NCI-H146 treated with DMSO at 0.1 percent for 48 hours (cell line): ENCODE measurements around the gene KIFBP.
"Not testable (repeated sequence)": the region's sequence is repeated elsewhere in the genome, so short reads cannot be mapped to it uniquely, and the experiment has no call there.

Experiments
- DNase-seq: peaks from one replicate; lab custom pipeline; 2025; ENCODE audit not compliant: unreplicated experiment; lab: John Stamatoyannopoulos, UW

The KIFBP gene

DNA sequence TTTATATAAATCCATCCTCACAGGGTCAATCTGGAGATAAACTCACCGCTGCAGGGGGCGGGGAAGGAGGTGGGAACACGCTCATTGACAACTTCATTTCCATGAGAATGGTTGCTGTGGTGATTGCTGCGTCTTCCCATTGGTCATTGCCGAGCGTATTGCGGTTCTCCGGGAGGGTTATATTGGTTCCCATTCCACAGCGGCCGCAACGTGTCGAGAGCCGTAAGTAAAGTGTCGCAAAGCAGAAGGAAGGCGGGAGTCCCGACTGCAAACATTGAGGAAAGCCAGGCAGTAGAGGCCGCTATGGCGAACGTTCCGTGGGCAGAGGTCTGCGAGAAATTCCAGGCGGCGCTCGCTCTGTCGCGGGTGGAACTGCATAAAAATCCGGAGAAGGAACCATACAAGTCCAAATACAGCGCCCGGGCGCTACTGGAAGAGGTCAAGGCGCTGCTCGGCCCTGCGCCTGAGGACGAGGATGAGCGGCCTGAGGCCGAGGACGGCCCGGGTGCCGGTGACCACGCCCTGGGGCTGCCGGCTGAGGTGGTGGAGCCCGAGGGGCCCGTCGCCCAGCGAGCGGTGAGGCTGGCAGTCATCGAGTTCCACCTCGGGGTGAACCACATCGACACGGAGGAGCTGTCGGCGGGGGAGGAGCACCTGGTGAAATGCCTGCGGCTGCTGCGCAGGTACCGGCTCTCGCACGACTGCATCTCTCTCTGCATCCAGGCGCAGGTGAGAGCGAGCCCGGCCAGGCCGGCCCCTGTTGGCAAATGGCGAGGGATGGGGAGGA is at the start of gene KIFBP:
Gene KIFBP, plus strand, starts transcription at position 274 of the 787 bp plus-strand sequence. Its CDS starts 30 bp downstream, at position 304.
- peak; percentile 97 for DNase-seq

- DNase-seq: no peak
Observed at GRCh38 chr10:68938884-68939283, 49.7 kb upstream of the KIFBP start.

DNA sequence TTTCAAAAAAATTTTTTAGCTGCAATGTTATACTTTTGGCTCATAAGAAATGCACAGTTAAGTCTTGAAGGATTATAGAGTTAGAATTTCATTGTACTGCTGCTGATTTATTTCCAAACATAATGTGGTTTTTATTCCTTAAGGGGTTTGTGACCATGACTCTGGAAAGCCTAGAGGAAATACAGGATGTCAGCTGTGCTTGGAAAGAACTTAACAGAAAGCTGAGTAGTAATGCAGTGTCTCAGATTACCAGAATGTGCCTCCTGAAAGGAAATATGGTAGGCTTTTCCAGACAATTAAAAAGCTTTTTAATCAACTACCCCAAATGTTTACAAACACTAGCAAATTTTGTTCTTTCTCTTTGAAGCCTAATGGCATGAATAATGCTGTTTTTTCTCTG is 47.7 kb upstream of the KIFBP start:
- DNase-seq: not testable (repeated sequence)

DNA sequence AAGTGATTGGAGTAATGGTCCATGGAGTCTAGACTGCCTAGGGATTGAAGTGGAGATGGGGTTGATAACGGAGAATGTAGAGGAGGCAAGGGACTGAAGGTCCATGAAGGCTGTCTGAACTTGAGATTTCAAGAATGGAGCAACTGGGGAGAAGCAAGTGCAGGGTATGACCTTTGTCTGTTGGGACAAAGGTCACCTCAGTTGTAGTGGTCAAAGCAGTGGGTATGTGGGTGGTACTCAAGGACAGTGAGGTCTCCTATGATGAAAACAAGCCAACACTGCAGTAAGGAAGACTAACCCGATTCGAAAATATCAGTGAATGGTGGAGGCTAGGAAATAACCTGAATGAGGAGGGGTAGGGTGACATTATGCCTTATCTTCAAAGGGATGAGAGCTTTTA is 38.0 kb upstream of the KIFBP start:
- no peak for DNase-seq

DNA sequence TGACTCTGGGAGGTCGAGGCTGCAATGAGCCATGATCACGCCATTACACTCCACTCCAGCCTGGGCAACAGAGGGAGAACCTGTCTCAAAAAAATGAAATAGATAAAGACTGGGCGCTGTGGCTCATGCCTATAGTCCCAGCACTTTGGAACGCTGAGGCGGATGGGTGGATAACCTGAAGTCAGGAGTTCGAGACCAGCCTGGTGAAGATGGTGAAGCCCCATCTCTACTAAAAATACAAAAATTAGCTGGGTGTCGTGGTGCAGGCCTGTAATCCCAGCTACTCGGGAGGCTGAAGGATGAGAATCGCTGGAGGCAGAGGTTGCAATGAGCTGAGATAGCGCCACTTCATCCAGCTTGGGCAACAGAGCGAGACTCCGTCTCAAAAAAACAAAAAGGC is 33.7 kb upstream of the KIFBP start:
- no peak for DNase-seq

GRCh38 chr10:68955355-68955831 is 33.2 kb upstream of the KIFBP start:
- DNase-seq: no peak

- DNase-seq: peak; percentile 85
Observed at GRCh38 chr10:68955832-68956532, 32.6 kb upstream of the KIFBP start, which contains the start of gene DDX21. Gene DDX21, plus strand, starts transcription at chr10:68956170. Its CDS starts 56 bp downstream, at chr10:68956226.

DNA sequence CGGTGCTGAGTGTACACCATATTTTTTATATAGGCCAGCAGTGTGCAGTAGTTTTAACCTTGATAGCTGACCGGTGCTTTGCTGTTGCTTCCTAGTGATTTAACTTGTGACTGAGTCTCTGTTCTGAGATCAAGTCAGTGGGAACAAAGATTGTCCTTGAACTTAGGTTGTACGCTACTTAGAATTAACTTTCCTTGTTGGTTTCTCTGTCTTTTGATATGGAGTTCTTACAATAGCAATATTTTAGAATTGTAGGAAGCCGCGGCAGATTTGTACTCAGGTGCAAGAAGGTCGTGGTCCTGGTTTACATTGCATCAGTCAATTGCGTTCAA is 31.4 kb upstream of the KIFBP start:
- DNase-seq: no peak

- DNase-seq: no peak
Observed at GRCh38 chr10:68957654-68958053, 30.9 kb upstream of the KIFBP start.

DNA sequence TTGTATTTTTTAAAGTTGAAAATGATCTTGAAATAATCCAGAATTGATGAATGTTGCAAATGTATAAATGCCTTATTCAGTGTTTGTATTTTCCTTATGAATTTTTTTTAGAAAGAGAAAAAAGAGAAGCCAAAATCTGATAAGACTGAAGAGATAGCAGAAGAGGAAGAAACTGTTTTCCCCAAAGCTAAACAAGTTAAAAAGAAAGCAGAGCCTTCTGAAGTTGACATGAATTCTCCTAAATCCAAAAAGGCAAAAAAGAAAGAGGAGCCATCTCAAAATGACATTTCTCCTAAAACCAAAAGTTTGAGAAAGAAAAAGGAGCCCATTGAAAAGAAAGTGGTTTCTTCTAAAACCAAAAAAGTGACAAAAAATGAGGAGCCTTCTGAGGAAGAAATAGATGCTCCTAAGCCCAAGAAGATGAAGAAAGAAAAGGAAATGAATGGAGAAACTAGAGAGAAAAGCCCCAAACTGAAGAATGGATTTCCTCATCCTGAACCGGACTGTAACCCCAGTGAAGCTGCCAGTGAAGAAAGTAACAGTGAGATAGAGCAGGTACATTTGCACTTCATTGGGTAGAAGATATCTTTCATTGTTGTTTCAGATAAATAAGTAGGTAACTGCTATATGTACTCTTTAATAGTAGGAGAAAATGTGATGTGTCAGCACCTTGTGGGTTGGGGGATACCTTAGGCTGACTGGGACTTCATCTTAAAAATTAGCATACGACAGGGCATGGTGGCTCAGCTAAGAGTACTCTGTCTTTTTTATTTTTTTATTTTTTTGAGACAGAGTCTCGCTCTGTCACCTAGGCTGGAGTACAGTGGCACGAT is 28.7 kb upstream of the KIFBP start:
- DNase-seq: no peak

DNA sequence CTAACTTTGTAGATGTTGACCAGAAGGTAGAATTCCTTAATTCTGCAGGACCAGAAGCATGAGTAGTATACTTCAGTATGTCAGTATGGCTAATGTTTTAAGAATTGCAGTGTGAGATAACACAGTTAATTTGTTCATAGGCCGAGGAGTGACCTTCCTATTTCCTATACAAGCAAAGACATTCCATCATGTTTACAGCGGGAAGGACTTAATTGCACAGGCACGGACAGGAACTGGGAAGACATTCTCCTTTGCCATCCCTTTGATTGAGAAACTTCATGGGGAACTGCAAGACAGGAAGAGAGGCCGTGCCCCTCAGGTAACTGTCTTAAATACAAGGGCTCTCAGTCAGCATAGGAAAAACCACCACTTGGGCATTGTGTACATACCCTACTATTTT is 25.5 kb upstream of the KIFBP start:
- DNase-seq: no peak

DNA sequence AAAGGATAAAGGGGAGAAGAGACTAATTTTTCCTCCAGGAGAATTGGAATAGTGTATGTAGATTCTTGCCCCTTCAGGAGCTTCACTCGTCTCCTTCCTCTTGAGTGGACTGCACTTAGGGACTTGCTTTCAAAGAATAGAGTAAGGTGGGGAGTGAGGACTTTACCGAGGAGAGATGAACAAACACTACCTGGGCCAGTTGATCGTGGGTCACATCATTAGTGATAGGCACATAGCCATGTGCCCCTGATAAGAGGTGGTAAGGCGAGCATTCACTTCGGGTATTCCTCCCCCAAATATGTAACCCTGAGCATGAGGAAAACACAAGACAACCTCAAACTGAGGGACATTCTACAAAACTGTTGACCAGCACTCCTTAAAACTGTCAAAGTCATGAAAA is 14.6 kb upstream of the KIFBP start:
- DNase-seq: no peak

DNA sequence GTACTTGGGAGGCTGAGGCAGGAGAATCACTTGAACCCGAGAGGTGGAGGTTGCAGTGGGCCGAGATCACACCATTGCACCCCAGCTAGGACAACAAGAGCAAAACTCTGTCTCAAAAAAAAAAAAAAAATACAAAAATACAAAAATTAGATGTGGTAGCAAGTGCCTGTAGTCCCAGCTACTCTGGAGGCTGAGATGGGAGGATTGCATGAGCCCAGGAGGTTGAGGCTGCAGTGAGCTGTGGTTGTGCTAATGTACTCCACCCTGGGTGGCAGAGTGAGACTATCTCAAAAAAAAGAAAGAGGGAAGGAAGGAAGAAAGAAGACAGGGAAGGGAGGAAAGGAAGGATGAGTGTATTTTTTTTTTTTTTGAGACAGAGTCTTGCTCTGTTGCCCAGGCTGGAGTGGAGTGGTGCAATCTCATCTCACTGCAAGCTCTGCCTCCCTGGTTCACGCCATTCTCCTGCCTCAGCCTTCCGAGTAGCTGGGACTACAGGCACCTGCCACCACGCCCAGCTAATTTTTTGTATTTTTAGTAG is 12.6 kb upstream of the KIFBP start:
- not testable (repeated sequence) for DNase-seq

DNA sequence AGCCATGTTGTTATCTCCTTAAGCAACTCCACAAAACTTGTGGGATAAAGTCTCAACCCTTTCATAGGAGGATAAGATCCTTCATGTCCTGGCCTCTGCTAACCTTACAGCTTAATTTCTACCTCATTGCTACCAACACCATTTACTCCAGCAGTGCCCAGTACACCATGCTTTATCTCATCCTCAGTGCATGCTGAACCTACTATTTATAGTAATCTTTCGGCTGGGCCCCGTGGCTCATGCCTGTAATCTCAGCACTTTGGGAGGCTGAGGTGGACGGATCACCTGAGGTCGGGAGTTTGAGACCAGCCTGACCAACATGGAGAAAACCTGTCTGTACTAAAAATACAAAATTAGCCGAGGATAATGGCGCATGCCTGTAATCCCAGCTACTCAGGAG is 8.9 kb upstream of the KIFBP start:
- DNase-seq: not testable (repeated sequence)

DNA sequence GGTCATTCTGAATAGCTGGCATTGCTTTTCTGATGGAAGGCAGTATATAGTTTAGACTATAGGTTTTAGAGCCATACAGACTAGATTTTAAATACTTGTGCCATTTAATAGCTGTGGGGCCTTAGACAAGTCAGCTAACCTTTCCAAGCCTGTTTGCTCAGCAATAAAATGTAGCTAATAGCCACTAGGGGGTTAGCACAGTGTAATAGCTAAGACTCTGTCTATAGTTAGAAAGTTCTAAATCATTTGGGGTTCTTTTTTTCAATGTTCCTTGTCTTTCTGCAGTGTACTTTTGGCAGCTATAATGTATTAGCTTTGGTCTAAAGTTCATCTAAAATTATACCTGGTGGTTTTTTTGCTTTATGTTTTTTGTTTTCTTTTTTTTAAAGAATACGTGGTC is 7.5 kb upstream of the KIFBP start:
- no peak for DNase-seq

- DNase-seq: no peak
Observed at GRCh38 chr10:68982389-68982788, 6.2 kb upstream of the KIFBP start.

GRCh38 chr10:68987611-68988010 is 992 bp upstream of the KIFBP start:
- no peak for DNase-seq

- no peak for DNase-seq
Observed at GRCh38 chr10:68989317-68989990, 851 bp downstream of the KIFBP start.

DNA sequence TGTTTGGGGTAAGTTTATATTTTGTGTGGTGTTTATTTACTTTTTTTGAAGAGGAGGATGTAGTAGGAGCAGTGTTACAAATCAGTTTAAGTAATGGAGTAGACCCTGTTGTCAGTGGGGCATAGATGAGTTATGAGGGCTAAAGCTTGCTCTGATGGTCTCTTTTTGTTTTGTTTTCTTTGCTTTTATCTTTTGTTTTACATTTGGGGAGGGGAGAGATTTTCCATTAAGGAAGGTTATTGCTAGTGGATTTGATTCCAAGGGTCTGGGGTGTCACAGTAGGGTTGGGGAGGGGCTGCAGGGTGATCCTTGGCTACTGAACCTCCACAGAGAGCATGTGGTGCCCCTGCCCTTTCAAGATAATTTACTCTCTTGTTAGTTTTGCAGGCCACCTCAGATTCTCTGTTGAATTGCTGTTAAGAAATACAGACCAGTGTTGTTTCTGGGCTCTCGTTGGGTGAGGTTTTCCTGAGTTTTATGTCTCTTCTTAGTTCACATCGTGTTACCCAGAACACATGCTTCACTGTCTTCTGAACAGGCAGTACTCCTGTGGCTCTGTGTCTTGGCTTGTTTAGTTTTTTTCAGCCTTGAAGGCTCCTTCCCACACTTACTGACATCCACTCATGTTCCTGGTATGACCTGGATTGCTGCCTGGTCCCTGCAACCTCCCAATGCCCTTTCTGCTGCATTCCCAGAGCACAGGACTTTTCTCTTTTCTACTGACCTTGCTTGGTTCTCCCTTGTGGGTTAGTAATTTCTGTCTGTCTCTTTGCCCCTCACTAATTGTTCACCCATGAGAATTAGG is 4.2 kb downstream of the KIFBP start:
- no peak for DNase-seq

GRCh38 chr10:68997211-68997610 is 8.6 kb downstream of the KIFBP start:
- no peak for DNase-seq
